Measurements from ENCODE around the gene FKBP1A. TPM values are rescaled to one million over a fixed set of nuclear protein-coding genes. Genes with fewer than 3 reads are reported as not detected.
A peak's percentile ranks its signal among the peaks of the same experiment; 100 is the strongest.

Gene FKBP1A
- total RNA-seq, 1 donor from 2014 or later, result 212 TPM

DNA sequence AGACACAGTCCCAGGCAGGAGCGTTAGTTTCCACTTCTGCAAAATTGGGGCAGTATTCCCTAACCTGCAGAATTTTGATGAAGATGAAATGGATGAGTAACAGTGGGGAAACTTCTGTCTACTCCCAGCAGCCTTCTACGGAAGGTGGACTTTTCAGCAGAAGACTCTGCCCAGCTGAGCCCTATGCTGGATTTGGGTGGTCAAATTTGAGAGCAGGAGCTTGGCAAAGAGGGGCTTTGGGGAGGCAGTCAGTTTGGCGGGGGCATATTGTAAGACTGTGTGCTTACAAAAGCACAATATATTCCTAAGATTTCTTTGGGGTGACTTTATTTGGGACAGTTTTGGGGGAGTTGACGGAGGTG lies 58.5 kb downstream of the FKBP1A start:
- H3K4me1 ChIP-seq, result peaks cover 37% of the 10 kb centered on the region
- H3K36me3 ChIP-seq, result no peaks in the 10 kb centered on the region
- H3K4me3 ChIP-seq, result no peak overlapping the region
- no peak overlapping the region for H3K27ac ChIP-seq
- no peaks in the 10 kb centered on the region for H3K27me3 ChIP-seq
- intact Hi-C loops (cut with DNase I), result no loop called here
- H3K9me3 ChIP-seq, result no peaks in the 10 kb centered on the region
- DNase-seq (ENCODE audit: extremely low spot score in 2 of 2), result peak in 1 of 2 donors; percentile 28
- TF ChIP-seq CTCF (IDR thresholded peaks at IDR 0.05) (no peak), POLR2AphosphoS5 (IDR thresholded peaks at IDR 0.05; ENCODE audit: insufficient read depth in 1 of 2, low read depth in 1 of 2) (no peak), POLR2A (IDR thresholded peaks at IDR 0.05) (no peak)

DNA sequence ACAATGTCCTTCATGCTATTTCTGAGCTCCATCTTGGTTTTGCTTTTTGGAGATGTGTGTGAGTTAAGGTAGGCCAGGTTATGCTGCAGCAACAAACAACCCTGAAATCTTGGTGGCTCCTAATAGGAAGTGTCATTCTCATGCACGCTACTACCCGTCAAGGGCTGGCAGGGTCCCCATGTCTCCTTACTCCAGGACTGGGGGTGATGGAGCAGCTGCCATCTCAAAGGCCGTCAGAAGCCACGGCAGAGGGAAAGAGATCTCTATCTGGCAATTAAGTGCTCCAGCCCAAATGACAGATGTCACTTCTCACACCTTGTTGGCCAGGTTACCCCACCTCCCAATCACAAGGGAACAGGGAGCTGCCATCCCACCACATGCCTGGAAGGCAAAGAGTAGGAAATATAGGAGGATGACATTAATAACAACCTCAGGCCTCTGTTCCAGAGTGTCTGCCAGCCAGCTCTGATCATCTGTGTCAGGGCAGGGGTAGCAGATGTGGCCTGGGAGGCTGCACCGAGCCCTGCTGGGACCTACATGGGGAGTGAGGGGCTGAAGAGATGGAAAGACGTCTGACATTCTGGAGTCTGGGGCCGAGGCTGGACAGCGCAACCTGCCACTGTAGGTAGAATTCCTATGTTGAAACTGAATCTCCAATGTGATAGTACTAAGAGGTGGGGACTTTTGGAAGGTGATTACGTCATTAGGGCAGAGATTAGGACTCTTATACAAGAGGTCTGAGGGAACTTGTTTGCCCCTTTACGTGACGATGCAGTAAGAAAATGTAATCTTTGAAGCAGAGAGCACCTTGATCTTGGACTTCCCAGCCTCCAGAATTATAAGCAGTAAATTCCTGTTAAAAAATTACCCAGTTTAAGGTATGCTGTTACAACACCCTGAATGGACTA lies 59.1 kb downstream of the FKBP1A start:
- Histone ChIP-seq H3K4me1 (peaks cover 44% of the 10 kb centered on the region), H3K27me3 (no peaks in the 10 kb centered on the region), H3K9me3 (no peaks in the 10 kb centered on the region), H3K36me3 (no peaks in the 10 kb centered on the region), H3K4me3 (no peak overlapping the region), H3K27ac (no peak overlapping the region)
- TF ChIP-seq CTCF (IDR thresholded peaks at IDR 0.05), result no peak
- TF ChIP-seq POLR2AphosphoS5 (IDR thresholded peaks at IDR 0.05; ENCODE audit: insufficient read depth in 1 of 2, low read depth in 1 of 2), result no peak
- TF ChIP-seq POLR2A (IDR thresholded peaks at IDR 0.05), result no peak
- intact Hi-C loops (cut with DNase I), result no loop called here
- DNase-seq (ENCODE audit: extremely low spot score in 2 of 2), result peak; percentile 74 to 78

DNA sequence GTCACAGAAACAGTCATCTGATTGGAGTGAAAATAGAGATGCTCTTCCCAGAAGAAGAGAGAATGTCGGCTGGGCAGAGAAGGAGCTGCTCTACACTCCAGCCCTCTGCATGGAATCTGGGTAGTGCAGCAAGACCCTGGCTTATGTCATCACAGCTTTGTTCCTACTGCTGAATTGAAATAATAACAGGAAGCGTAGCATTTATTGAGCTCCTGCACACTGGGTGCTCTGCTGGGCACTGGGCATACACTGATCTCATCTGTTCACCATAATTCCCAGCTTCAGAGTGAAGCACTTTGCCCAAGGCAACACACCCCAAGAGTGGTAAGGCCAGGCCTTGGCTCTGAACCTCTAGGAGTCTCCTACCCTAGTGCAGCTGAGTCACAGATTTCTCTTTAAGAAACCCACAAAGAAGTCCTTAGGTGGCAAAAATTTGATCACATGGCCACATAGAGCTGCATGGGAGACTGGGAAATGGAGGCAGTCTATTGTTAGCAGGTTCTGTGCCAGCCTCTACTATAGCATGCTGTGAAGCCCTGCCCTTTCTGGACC lies 60.0 kb downstream of the FKBP1A start:
- H3K27ac ChIP-seq, result no peak overlapping the region
- intact Hi-C loops (cut with DNase I), result no loop called here
- no peaks in the 10 kb centered on the region for H3K27me3 ChIP-seq
- TF ChIP-seq POLR2AphosphoS5 (IDR thresholded peaks at IDR 0.05; ENCODE audit: insufficient read depth in 1 of 2, low read depth in 1 of 2) (no peak), POLR2A (IDR thresholded peaks at IDR 0.05) (no peak), CTCF (IDR thresholded peaks at IDR 0.05) (no peak)
- no peaks in the 10 kb centered on the region for H3K9me3 ChIP-seq
- H3K4me1 ChIP-seq, result peaks cover 50% of the 10 kb centered on the region
- peak; percentile 22 to 42 for DNase-seq (ENCODE audit: extremely low spot score in 2 of 2)
- H3K36me3 ChIP-seq, result no peaks in the 10 kb centered on the region
- no peak overlapping the region for H3K4me3 ChIP-seq

DNA sequence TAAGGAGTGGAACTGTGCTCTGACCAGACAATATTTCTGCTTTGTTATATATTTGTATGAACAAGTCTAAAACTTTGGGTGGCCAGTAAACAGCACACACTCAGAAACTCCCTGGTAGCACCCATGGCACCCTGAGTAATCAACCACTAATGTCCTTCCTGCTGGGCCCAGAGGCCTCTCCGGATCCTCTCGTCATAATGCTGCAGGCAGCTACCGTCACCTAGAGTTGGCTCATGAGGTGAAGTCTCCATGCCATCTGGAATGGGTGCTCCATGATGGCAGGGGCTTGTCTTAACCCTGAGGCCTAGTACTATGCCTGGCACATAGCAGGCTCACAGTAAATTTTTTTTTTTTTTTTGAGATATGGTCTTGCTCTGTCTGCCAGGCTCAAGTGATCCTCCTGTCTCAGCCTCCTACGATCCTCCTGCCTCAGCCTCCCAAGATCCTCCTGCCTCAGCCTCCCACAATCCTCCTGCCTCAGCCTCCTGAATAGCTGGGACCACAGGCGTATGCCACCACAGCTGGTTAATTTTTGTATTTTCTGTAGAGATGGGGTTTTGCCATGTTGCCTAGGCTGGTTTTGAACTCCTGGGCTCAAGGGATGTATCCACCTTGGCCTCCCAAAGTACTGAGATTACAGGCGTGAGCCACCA lies 60.9 kb downstream of the FKBP1A start:
- no peaks in the 10 kb centered on the region for H3K27me3 ChIP-seq
- H3K9me3 ChIP-seq, result no peaks in the 10 kb centered on the region
- peak overlapping the region; percentile 100 for H3K27ac ChIP-seq
- no peaks in the 10 kb centered on the region for H3K36me3 ChIP-seq
- no peak overlapping the region for H3K4me3 ChIP-seq
- peaks cover 50% of the 10 kb centered on the region for H3K4me1 ChIP-seq
- TF ChIP-seq CTCF (IDR thresholded peaks at IDR 0.05), result no peak
- TF ChIP-seq POLR2AphosphoS5 (IDR thresholded peaks at IDR 0.05; ENCODE audit: insufficient read depth in 1 of 2, low read depth in 1 of 2), result no peak
- no peak for TF ChIP-seq POLR2A (IDR thresholded peaks at IDR 0.05)
- peak; percentile 64 to 78 for DNase-seq (ENCODE audit: extremely low spot score in 2 of 2)
- intact Hi-C loops (cut with DNase I), result no loop called here
